ENCODE results near the gene CD300LB. TPM values are rescaled to one million over a fixed set of nuclear protein-coding genes. Genes with fewer than 3 reads are reported as not detected.

CD300LB gene
- total RNA-seq, 1 donor from 2014 or later: not detected

GRCh38 chr17:74567397-74567796, 36.1 kb upstream of the CD300LB start, which contains the start of gene CD300H:
CD300H (minus strand) TSS chr17:74567509.
- no peaks in the 10 kb centered on the region for H3K9me3 Mint-ChIP-seq
- POLR2A ChIA-PET: no interaction called here
- H3K27ac Mint-ChIP-seq: no peak within 1 kb of the TSS
- intact Hi-C loops (cut with micrococcal nuclease): loop anchor here (5.0 kb wide), 1 partner anchor 295 kb away; no protein-coding TSS in a partner anchor
- CTCF ChIA-PET: interaction anchor here (1.2 to 3.3 kb wide), 8 partner anchors 9 to 391 kb away, joined by 3 to 21 read pairs (median 6); partner anchors contain the start of gene RAB37
- DNase-seq: no peak
- peaks cover 41% of the 10 kb centered on the region for H3K27me3 Mint-ChIP-seq
- no peak within 1 kb of the TSS for H3K4me3 Mint-ChIP-seq
- H3K36me3 Mint-ChIP-seq (ENCODE audit: low read depth): no peaks in the 10 kb centered on the region
- no peak for TF ChIP-seq CTCF (IDR thresholded peaks at IDR 0.05)
- H3K4me1 Mint-ChIP-seq: peaks cover 3% of the 10 kb centered on the region
- no peak for ATAC-seq (ENCODE audit: low read depth)

GRCh38 chr17:74566132-74566753, 35.0 kb upstream of the CD300LB start:
- Mint-ChIP-seq H3K27ac (no peak overlapping the region), H3K36me3 (ENCODE audit: low read depth) (no peaks in the 10 kb centered on the region), H3K27me3 (peaks cover 40% of the 10 kb centered on the region), H3K4me1 (peaks cover 9% of the 10 kb centered on the region), H3K9me3 (no peaks in the 10 kb centered on the region), H3K4me3 (no peak overlapping the region)
- intact Hi-C loops (cut with micrococcal nuclease): loop anchor here (1.0 to 5.0 kb wide), 3 partner anchors 80 to 296 kb away; no protein-coding TSS in a partner anchor
- ATAC-seq (ENCODE audit: low read depth): peak; percentile 54
- POLR2A ChIA-PET: interaction anchor here (1.0 kb wide), 1 partner anchor 75 kb away, joined by 3 read pairs; no protein-coding TSS in a partner anchor
- TF ChIP-seq CTCF (IDR thresholded peaks at IDR 0.05): no peak
- CTCF ChIA-PET: interaction anchor here (0.6 to 3.3 kb wide), 16 partner anchors 9 to 392 kb away, joined by 3 to 21 read pairs (median 4); partner anchors contain the start of gene RAB37
- DNase-seq: no peak

DNA sequence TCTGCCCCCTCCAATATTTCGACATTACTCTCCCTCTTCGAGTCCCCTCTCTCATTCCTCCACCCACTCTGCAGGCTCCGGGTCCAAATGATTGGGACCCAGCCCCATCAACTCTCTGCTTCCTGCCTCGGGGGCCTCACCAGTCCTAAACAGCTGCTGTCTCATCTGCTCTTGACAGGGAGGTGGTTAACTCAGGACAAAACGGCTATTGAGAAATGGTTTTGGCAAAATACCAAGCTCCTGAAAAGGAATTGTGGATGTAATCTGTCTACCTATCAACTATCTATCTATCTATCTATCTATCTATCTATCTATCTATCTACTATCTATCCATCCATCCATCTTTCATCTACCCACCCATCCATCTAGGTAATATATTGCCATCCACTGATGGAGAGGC, 33.9 kb upstream of the CD300LB start:
- ChIA-PET CTCF (interaction anchor here (1.3 to 3.3 kb wide), 3 partner anchors 82 to 172 kb away, joined by 4 to 21 read pairs (median 19); partner anchors contain the start of gene RAB37), POLR2A (no interaction called here)
- Mint-ChIP-seq H3K4me3 (no peak overlapping the region), H3K27ac (no peak overlapping the region), H3K4me1 (peaks cover 11% of the 10 kb centered on the region), H3K9me3 (no peaks in the 10 kb centered on the region), H3K36me3 (ENCODE audit: low read depth) (no peaks in the 10 kb centered on the region), H3K27me3 (peaks cover 36% of the 10 kb centered on the region)
- DNase-seq (no peak), ATAC-seq (ENCODE audit: low read depth) (no peak)
- no peak for TF ChIP-seq CTCF (IDR thresholded peaks at IDR 0.05)
- intact Hi-C loops (cut with micrococcal nuclease): loop anchor here (5.0 kb wide), 1 partner anchor 297 kb away; no protein-coding TSS in a partner anchor

GRCh38 chr17:74563358-74563757, 32.1 kb upstream of the CD300LB start:
- no peaks in the 10 kb centered on the region for H3K36me3 Mint-ChIP-seq (ENCODE audit: low read depth)
- H3K4me1 Mint-ChIP-seq: peaks cover 18% of the 10 kb centered on the region
- peaks cover 3% of the 10 kb centered on the region for H3K9me3 Mint-ChIP-seq
- CTCF ChIA-PET: no interaction called here
- no peak for TF ChIP-seq CTCF (IDR thresholded peaks at IDR 0.05)
- no peak overlapping the region for H3K4me3 Mint-ChIP-seq
- no peak overlapping the region for H3K27ac Mint-ChIP-seq
- peaks cover 21% of the 10 kb centered on the region for H3K27me3 Mint-ChIP-seq
- POLR2A ChIA-PET: no interaction called here
- intact Hi-C loops (cut with micrococcal nuclease): no loop called here
- ATAC-seq (ENCODE audit: low read depth) (no peak), DNase-seq (no peak)

- no peak overlapping the region for H3K27ac Mint-ChIP-seq
- no peaks in the 10 kb centered on the region for H3K36me3 Mint-ChIP-seq (ENCODE audit: low read depth)
- intact Hi-C loops (cut with micrococcal nuclease): no loop called here
- H3K9me3 Mint-ChIP-seq: peaks cover 3% of the 10 kb centered on the region
- ATAC-seq (ENCODE audit: low read depth) (no peak), DNase-seq (no peak)
- ChIA-PET CTCF (interaction anchor here (2.1 kb wide), 1 partner anchor 96 kb away, joined by 6 read pairs; no protein-coding TSS in a partner anchor), POLR2A (no interaction called here)
- H3K4me1 Mint-ChIP-seq: peaks cover 29% of the 10 kb centered on the region
- peaks cover 19% of the 10 kb centered on the region for H3K27me3 Mint-ChIP-seq
- no peak for TF ChIP-seq CTCF (IDR thresholded peaks at IDR 0.05)
- no peak overlapping the region for H3K4me3 Mint-ChIP-seq
Measured at GRCh38 chr17:74561586-74561985, 30.3 kb upstream of the CD300LB start.
